ENCODE data around the gene THPO.
"Not testable (repeated sequence)": the region's sequence is repeated elsewhere in the genome, so short reads cannot be mapped to it uniquely, and the experiment has no call there.

Gene THPO

GRCh38 chr3:184349563-184350470 is 28.2 kb downstream of the THPO start:
- DNase-seq (ENCODE audit: low spot score), result no peak

- DNase-seq (ENCODE audit: low spot score), result no peak
Measured at GRCh38 chr3:184348057-184348382, 30.0 kb downstream of the THPO start.

- no peak for DNase-seq (ENCODE audit: low spot score)
Measured at GRCh38 chr3:184347321-184348056, 30.5 kb downstream of the THPO start.

- no peak for DNase-seq (ENCODE audit: low spot score)
Measured at GRCh38 chr3:184346480-184347190, 31.4 kb downstream of the THPO start.

GRCh38 chr3:184345317-184346144 is 32.5 kb downstream of the THPO start:
- DNase-seq (ENCODE audit: low spot score), result no peak

GRCh38 chr3:184344579-184345316 is 33.3 kb downstream of the THPO start:
- DNase-seq (ENCODE audit: low spot score), result no peak

GRCh38 chr3:184343200-184343876 is 34.7 kb downstream of the THPO start:
- no peak for DNase-seq (ENCODE audit: low spot score)

GRCh38 chr3:184341925-184342324 is 36.1 kb downstream of the THPO start:
- no peak for DNase-seq (ENCODE audit: low spot score)

GRCh38 chr3:184339451-184340135 is 38.4 kb downstream of the THPO start:
- DNase-seq (ENCODE audit: low spot score), result not testable (repeated sequence)

GRCh38 chr3:184339001-184339400 is 39.0 kb downstream of the THPO start:
- no peak for DNase-seq (ENCODE audit: low spot score)

- no peak for DNase-seq (ENCODE audit: low spot score)
Measured at GRCh38 chr3:184338511-184338945, 39.5 kb downstream of the THPO start.

- DNase-seq (ENCODE audit: low spot score), result no peak
Measured at GRCh38 chr3:184337981-184338380, 40.0 kb downstream of the THPO start.

GRCh38 chr3:184337399-184337714 is 40.6 kb downstream of the THPO start, which contains the start of gene FAM131A:
Gene FAM131A (plus strand): TSS chr3:184337600. CDS start chr3:184337631, 31 bp downstream.
- no peak for DNase-seq (ENCODE audit: low spot score)

- no peak for DNase-seq (ENCODE audit: low spot score)
Measured at GRCh38 chr3:184336547-184337398, 41.2 kb downstream of the THPO start.

GRCh38 chr3:184335661-184336546 is 42.1 kb downstream of the THPO start:
- DNase-seq (ENCODE audit: low spot score), result peak; percentile 87

- no peak for DNase-seq (ENCODE audit: low spot score)
Measured at GRCh38 chr3:184335291-184335660, 42.7 kb downstream of the THPO start.

GRCh38 chr3:184334470-184335158 is 43.4 kb downstream of the THPO start:
- DNase-seq (ENCODE audit: low spot score), result peak; percentile 56
